GM23338 (cell line): ENCODE results near the gene MYO1E. TPM values are rescaled to one million over a fixed set of nuclear protein-coding genes. Genes with fewer than 3 reads are reported as not detected.

Experiments
- ATAC-seq: fragments of 200-7000 bp; cut with Tn5 transposase; 3 replicates; pipeline ENCODE4 v1.9.1; 2020
- DNase-seq: peaks from one replicate; pipeline ENCODE4 v3.0.0-alpha.2; 2015; ENCODE audit warnings: low spot score
- H2AFZ ChIP-seq: fragments of 200-600 bp; sonication (generic); 2 replicates; pipeline ENCODE4 v1.8.0; 2016; ENCODE audit warnings: antibody characterized with exemption, mild to moderate bottlenecking, moderate library complexity
- H3F3A ChIP-seq: fragments of 200-600 bp; sonication (generic); replicated peaks from 2 replicates; pipeline ENCODE4 v1.8.0; 2017; ENCODE audit warnings: antibody characterized with exemption, mixed run types, low read depth
- H3K27ac ChIP-seq: fragments of 200-600 bp; sonication (generic); 2 replicates; pipeline ENCODE4 v1.6.1; 2016; ENCODE audit warnings: low read depth
- H3K27me3 ChIP-seq: fragments of 200-600 bp; sonication (generic); 2 replicates; pipeline ENCODE4 v1.8.0; 2016; ENCODE audit warnings: mild to moderate bottlenecking, mixed run types, moderate library complexity; ENCODE audit not compliant: insufficient read depth
- H3K36me3 ChIP-seq: fragments of 200-600 bp; sonication (generic); 2 replicates; pipeline ENCODE4 v1.8.0; 2016; ENCODE audit warnings: mild to moderate bottlenecking; ENCODE audit not compliant: insufficient read depth
- H3K4me1 ChIP-seq: fragments of 200-600 bp; sonication (generic); 2 replicates; pipeline ENCODE4 v1.8.0; 2016; ENCODE audit warnings: mild to moderate bottlenecking, moderate library complexity; ENCODE audit not compliant: insufficient read depth
- H3K4me2 ChIP-seq: fragments of 200-600 bp; sonication (generic); 2 replicates; pipeline ENCODE4 v1.7.1; 2017; ENCODE audit warnings: mixed run types
- H3K4me3 ChIP-seq: fragments of 200-600 bp; sonication (generic); 2 replicates; pipeline ENCODE4 v1.6.1; 2016; ENCODE audit warnings: mixed run types
- H3K79me2 ChIP-seq: fragments of 200-600 bp; sonication (generic); replicated peaks from 2 replicates; pipeline ENCODE4 v1.8.0; 2017; ENCODE audit warnings: mild to moderate bottlenecking; ENCODE audit not compliant: insufficient read depth
- H3K9me2 ChIP-seq: fragments of 200-600 bp; sonication (generic); 2 replicates; pipeline ENCODE4 v1.8.0; 2017; ENCODE audit not compliant: insufficient read depth
- H4K20me1 ChIP-seq: fragments of 200-600 bp; sonication (generic); replicated peaks from 2 replicates; pipeline ENCODE4 v1.8.0; 2017; ENCODE audit warnings: mild to moderate bottlenecking; ENCODE audit not compliant: insufficient read depth
- H3K27ac Mint-ChIP-seq: 2 replicates; pipeline ENCODE4 v1.8.0; 2020; ENCODE audit warnings: inconsistent platforms, mild to moderate bottlenecking, moderate library complexity, mixed read lengths
- H3K27me3 Mint-ChIP-seq: 3 replicates; pipeline ENCODE4 v1.8.0; 2022; ENCODE audit warnings: low read depth, mild to moderate bottlenecking, moderate library complexity, mixed read lengths, inconsistent platforms; ENCODE audit not compliant: insufficient read depth, poor library complexity
- H3K36me3 Mint-ChIP-seq: 3 replicates; pipeline ENCODE4 v1.8.0; 2021; ENCODE audit warnings: low read depth, mild to moderate bottlenecking, inconsistent platforms, moderate library complexity, mixed read lengths
- H3K4me1 Mint-ChIP-seq: 3 replicates; pipeline ENCODE4 v1.8.0; 2020; ENCODE audit warnings: mild to moderate bottlenecking, inconsistent platforms, mixed read lengths
- H3K4me3 Mint-ChIP-seq: 3 replicates; pipeline ENCODE4 v1.8.0; 2021; ENCODE audit warnings: moderate library complexity, mild to moderate bottlenecking, inconsistent platforms, mixed read lengths
- H3K9me3 Mint-ChIP-seq: 3 replicates; pipeline ENCODE4 v1.8.0; 2020; ENCODE audit warnings: moderate library complexity, mild to moderate bottlenecking, inconsistent platforms, mixed read lengths
- CREB1 ChIP-seq: fragments of 250-450 bp; sonication (Bioruptor Pico); IDR thresholded peaks from 2 replicates; pipeline ENCODE4 v1.5.0; 2020; ENCODE audit warnings: low read depth, mild to moderate bottlenecking, moderate library complexity
- CTCF ChIP-seq, 2 experiments: fragments of 200-600 bp in 1 of 2; sonication (generic) in 1 of 2; conservative IDR thresholded peaks; 2 replicates each; pipeline versions ENCODE4 v1.5.1 to v1.6.1; 2016 to 2017; ENCODE audit warnings: antibody characterized with exemption in 2 of 2, low read depth in 2 of 2, mild to moderate bottlenecking in 2 of 2, moderate library complexity in 1 of 2
- EZH2 ChIP-seq: fragments of 200-600 bp; sonication (generic); IDR thresholded peaks from one replicate; pipeline ENCODE4 v1.8.0; 2017; ENCODE audit warnings: antibody characterized with exemption, mild to moderate bottlenecking, low read depth; ENCODE audit not compliant: unreplicated experiment
- EZH2phosphoT487 ChIP-seq: fragments of 200-600 bp; sonication (generic); IDR thresholded peaks from one replicate; pipeline ENCODE4 v1.8.1; 2018; ENCODE audit warnings: antibody characterized with exemption; ENCODE audit not compliant: unreplicated experiment
- JUNB ChIP-seq: IDR thresholded peaks from one replicate; pipeline ENCODE4 v1.6.1; 2016; ENCODE audit warnings: antibody characterized with exemption; ENCODE audit not compliant: unreplicated experiment
- NANOG ChIP-seq: IDR thresholded peaks from 2 replicates; pipeline ENCODE4 v1.6.1; 2016; ENCODE audit warnings: antibody characterized with exemption, borderline replicate concordance
- POLR2AphosphoS5 ChIP-seq: IDR thresholded peaks from 2 replicates; pipeline ENCODE4 v1.6.1; 2016; ENCODE audit warnings: antibody characterized with exemption, low read depth
- REST ChIP-seq: IDR thresholded peaks from one replicate; pipeline ENCODE4 v1.6.1; 2018; ENCODE audit warnings: antibody characterized with exemption; ENCODE audit not compliant: unreplicated experiment
- STAT1 ChIP-seq: IDR thresholded peaks from one replicate; pipeline ENCODE4 v1.6.1; 2016; ENCODE audit warnings: antibody characterized with exemption; ENCODE audit not compliant: unreplicated experiment
- ZNF114 ChIP-seq: fragments of 250-450 bp; sonication (Bioruptor Pico); IDR thresholded peaks from 2 replicates; pipeline ENCODE4 v1.5.0; 2020; ENCODE audit warnings: mild to moderate bottlenecking, moderate library complexity
- ZNF331 ChIP-seq: fragments of 250-450 bp; sonication (Bioruptor Pico); IDR thresholded peaks from 2 replicates; pipeline ENCODE4 v1.5.0; 2020; ENCODE audit warnings: low read depth, mild to moderate bottlenecking, moderate library complexity
- polyA plus RNA-seq: library from polyadenylated mRNA; unstranded; fragments of >200 nt; fragmentation: Nextera tagmentation; extraction: Ambion mirVana; gene quantifications from 2 replicates; pipeline ENCODE4 v1.2.1, GENCODE V29; 2016
- total RNA-seq: library from RNA; depleted of rRNA; stranded (reverse); fragments of >200 nt; shearing (Covaris generic); gene quantifications from 2 replicates; pipeline ENCODE4 v1.2.3, GENCODE V29; 2014
- TF ChIP-seq, protein P1 (sequence below): fragments of 250-450 bp; sonication (Bioruptor Pico); IDR thresholded peaks from 2 replicates; pipeline ENCODE4 v1.5.0; 2020; ENCODE audit warnings: mild to moderate bottlenecking, moderate library complexity

The MYO1E gene
- total and polyA plus RNA-seq, 2 experiments from 2014 or later = 68.3 to 131 TPM

DNA sequence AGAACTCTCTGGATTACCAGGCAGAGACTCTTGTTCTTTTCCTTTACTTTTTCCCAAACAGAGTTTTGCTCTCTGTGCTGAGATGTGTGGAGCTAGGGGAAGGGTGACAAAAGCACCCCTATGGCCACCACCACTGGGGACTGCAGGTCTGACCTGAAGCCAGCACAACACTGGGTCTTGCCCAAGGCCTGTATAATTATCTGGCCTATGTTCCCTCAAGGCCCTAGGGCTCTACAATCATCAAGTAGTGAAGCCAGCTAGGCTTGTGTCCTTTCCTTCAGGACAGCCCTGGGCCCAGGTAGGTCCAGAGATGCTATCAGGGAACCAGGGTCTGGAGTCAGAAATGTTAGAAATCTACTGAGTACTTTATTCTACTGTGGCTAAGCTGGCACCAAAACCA is 28.4 kb downstream of the MYO1E start (continued):
- TF ChIP-seq REST (no peak), ZNF331 (no peak)
- TF ChIP-seq, protein P1, sequence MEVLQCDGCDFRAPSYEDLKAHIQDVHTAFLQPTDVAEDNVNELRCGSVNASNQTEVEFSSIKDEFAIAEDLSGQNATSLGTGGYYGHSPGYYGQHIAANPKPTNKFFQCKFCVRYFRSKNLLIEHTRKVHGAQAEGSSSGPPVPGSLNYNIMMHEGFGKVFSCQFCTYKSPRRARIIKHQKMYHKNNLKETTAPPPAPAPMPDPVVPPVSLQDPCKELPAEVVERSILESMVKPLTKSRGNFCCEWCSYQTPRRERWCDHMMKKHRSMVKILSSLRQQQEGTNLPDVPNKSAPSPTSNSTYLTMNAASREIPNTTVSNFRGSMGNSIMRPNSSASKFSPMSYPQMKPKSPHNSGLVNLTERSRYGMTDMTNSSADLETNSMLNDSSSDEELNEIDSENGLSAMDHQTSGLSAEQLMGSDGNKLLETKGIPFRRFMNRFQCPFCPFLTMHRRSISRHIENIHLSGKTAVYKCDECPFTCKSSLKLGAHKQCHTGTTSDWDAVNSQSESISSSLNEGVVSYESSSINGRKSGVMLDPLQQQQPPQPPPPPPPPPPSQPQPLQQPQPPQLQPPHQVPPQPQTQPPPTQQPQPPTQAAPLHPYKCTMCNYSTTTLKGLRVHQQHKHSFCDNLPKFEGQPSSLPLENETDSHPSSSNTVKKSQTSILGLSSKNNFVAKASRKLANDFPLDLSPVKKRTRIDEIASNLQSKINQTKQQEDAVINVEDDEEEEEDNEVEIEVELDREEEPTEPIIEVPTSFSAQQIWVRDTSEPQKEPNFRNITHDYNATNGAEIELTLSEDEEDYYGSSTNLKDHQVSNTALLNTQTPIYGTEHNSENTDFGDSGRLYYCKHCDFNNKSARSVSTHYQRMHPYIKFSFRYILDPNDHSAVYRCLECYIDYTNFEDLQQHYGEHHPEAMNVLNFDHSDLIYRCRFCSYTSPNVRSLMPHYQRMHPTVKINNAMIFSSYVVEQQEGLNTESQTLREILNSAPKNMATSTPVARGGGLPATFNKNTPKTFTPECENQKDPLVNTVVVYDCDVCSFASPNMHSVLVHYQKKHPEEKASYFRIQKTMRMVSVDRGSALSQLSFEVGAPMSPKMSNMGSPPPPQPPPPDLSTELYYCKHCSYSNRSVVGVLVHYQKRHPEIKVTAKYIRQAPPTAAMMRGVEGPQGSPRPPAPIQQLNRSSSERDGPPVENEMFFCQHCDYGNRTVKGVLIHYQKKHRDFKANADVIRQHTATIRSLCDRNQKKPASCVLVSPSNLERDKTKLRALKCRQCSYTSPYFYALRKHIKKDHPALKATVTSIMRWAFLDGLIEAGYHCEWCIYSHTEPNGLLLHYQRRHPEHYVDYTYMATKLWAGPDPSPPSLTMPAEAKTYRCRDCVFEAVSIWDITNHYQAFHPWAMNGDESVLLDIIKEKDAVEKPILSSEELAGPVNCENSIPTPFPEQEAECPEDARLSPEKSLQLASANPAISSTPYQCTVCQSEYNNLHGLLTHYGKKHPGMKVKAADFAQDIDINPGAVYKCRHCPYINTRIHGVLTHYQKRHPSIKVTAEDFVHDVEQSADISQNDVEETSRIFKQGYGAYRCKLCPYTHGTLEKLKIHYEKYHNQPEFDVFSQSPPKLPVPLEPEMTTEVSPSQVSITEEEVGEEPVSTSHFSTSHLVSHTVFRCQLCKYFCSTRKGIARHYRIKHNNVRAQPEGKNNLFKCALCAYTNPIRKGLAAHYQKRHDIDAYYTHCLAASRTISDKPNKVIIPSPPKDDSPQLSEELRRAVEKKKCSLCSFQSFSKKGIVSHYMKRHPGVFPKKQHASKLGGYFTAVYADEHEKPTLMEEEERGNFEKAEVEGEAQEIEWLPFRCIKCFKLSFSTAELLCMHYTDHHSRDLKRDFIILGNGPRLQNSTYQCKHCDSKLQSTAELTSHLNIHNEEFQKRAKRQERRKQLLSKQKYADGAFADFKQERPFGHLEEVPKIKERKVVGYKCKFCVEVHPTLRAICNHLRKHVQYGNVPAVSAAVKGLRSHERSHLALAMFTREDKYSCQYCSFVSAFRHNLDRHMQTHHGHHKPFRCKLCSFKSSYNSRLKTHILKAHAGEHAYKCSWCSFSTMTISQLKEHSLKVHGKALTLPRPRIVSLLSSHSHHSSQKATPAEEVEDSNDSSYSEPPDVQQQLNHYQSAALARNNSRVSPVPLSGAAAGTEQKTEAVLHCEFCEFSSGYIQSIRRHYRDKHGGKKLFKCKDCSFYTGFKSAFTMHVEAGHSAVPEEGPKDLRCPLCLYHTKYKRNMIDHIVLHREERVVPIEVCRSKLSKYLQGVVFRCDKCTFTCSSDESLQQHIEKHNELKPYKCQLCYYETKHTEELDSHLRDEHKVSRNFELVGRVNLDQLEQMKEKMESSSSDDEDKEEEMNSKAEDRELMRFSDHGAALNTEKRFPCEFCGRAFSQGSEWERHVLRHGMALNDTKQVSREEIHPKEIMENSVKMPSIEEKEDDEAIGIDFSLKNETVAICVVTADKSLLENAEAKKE = no peak

DNA sequence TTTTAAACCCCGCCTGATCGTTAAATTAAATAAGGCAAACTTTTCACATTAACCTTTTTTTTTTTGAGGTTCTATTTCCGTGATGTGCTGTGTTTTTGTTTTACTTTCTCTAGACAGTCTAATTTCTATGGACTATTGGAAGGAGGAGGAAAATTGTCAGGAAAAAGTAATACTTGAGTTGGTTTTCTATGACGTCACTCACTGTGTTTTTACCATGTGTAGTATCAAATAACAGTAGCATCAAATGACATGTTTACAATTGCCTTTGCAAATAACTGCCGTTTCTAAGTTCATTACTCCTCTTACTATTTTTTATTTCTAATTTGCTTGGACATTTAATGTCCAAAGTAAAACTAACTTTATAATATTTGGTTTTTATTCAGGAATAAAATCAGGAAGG is 32.3 kb downstream of the MYO1E start:
- Mint-ChIP-seq H3K4me3 (no peak overlapping the region), H3K27ac (peak overlapping the region; percentile 69; the same call in 1 of the 2 replicates), H3K36me3 (peaks cover 4% of the 10 kb centered on the region; the same call in 2 of the 3 replicates), H3K27me3 (peaks cover 4% of the 10 kb centered on the region), H3K9me3 (peaks cover 6% of the 10 kb centered on the region; the same call in 2 of the 3 replicates), H3K4me1 (peaks cover 6% of the 10 kb centered on the region)
- Histone ChIP-seq H2AFZ (no peak overlapping the region), H3K27me3 (no peaks in the 10 kb centered on the region), H3K36me3 (no peaks in the 10 kb centered on the region), H3K4me3 (no peak overlapping the region), H3K4me1 (0 out of 2 replicates have a peak, but pooled peaks cover 4% of the 10 kb centered on the region), H4K20me1 (no peaks in the 10 kb centered on the region; the same call in 1 of the 2 replicates), H3K4me2 (no peak overlapping the region), H3K9me2 (no peaks in the 10 kb centered on the region), H3K27ac (no peak overlapping the region), H3K79me2 (peaks cover 58% of the 10 kb centered on the region), H3F3A (no peaks in the 10 kb centered on the region)
- DNase-seq = no peak
- no peak for ATAC-seq
- TF ChIP-seq CREB1 (CRISPR knock-in tag) (no peak), NANOG (no peak), CTCF (conservative IDR thresholded peaks at IDR 0.05; ENCODE audit: low read depth in 2 of 2) (no peak), EZH2phosphoT487 (no peak), POLR2AphosphoS5 (no peak), STAT1 (no peak), ZNF331 (no peak), ZNF114 (CRISPR knock-in tag) (no peak), EZH2 (no peak), JUNB (no peak)
